ENCODE results near the gene GP1BA.

- TF ChIP-seq, protein P1, sequence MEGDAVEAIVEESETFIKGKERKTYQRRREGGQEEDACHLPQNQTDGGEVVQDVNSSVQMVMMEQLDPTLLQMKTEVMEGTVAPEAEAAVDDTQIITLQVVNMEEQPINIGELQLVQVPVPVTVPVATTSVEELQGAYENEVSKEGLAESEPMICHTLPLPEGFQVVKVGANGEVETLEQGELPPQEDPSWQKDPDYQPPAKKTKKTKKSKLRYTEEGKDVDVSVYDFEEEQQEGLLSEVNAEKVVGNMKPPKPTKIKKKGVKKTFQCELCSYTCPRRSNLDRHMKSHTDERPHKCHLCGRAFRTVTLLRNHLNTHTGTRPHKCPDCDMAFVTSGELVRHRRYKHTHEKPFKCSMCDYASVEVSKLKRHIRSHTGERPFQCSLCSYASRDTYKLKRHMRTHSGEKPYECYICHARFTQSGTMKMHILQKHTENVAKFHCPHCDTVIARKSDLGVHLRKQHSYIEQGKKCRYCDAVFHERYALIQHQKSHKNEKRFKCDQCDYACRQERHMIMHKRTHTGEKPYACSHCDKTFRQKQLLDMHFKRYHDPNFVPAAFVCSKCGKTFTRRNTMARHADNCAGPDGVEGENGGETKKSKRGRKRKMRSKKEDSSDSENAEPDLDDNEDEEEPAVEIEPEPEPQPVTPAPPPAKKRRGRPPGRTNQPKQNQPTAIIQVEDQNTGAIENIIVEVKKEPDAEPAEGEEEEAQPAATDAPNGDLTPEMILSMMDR (IDR thresholded peaks at IDR 0.05; ENCODE audit: low read depth, low read length, missing input control) = no peak
- TF ChIP-seq YY1 (IDR thresholded peaks at IDR 0.05) (no peak), RXRA (IDR thresholded peaks at IDR 0.05) (no peak), FOXA1 (IDR thresholded peaks at IDR 0.05) (no peak)
- TF ChIP-seq, protein P2, sequence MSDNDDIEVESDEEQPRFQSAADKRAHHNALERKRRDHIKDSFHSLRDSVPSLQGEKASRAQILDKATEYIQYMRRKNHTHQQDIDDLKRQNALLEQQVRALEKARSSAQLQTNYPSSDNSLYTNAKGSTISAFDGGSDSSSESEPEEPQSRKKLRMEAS (IDR thresholded peaks at IDR 0.05) = no peak
These were observed 23.8 kb upstream of the GP1BA start for GRCh38 chr17:4908301-4908700.
